ENCODE results near the gene RPL12. TPM values are rescaled to one million over a fixed set of nuclear protein-coding genes. Genes with fewer than 3 reads are reported as not detected.
A peak's percentile ranks its signal among the peaks of the same experiment; 100 is the strongest.
"Not testable (repeated sequence)": the region's sequence is repeated elsewhere in the genome, so short reads cannot be mapped to it uniquely, and the experiment has no call there.

Gene RPL12
- total RNA-seq, 1 experiment from 2014 or later: 2,339 TPM

GRCh38 chr9:127470662-127471061, 19.5 kb upstream of the RPL12 start:
- DNase-seq (ENCODE audit: low read depth): no peak

- DNase-seq (ENCODE audit: low read depth): no peak
Measured at GRCh38 chr9:127467621-127468020, 16.4 kb upstream of the RPL12 start.

GRCh38 chr9:127466407-127466917, 15.3 kb upstream of the RPL12 start:
- DNase-seq (ENCODE audit: low read depth): not testable (repeated sequence)

GRCh38 chr9:127463911-127464310, 12.7 kb upstream of the RPL12 start:
- no peak for DNase-seq (ENCODE audit: low read depth)

GRCh38 chr9:127463382-127463781, 12.2 kb upstream of the RPL12 start:
- DNase-seq (ENCODE audit: low read depth): no peak

- no peak for DNase-seq (ENCODE audit: low read depth)
Measured at GRCh38 chr9:127458921-127459320, 7.7 kb upstream of the RPL12 start.

GRCh38 chr9:127457191-127457878, 6.1 kb upstream of the RPL12 start:
- no peak for DNase-seq (ENCODE audit: low read depth)

- DNase-seq (ENCODE audit: low read depth): no peak
Measured at GRCh38 chr9:127455324-127455992, 4.3 kb upstream of the RPL12 start.

GRCh38 chr9:127452691-127453090, 1.5 kb upstream of the RPL12 start:
- DNase-seq (ENCODE audit: low read depth): no peak

GRCh38 chr9:127451858-127452656, 851 bp upstream of the RPL12 start:
- peak; percentile 54 for DNase-seq (ENCODE audit: low read depth)

GRCh38 chr9:127451608-127451857, 327 bp upstream of the RPL12 start:
- DNase-seq (ENCODE audit: low read depth): no peak

GRCh38 chr9:127450243-127450760, 904 bp downstream of the RPL12 start:
- DNase-seq (ENCODE audit: low read depth): no peak

- no peak for DNase-seq (ENCODE audit: low read depth)
Measured at GRCh38 chr9:127449332-127449966, 1.8 kb downstream of the RPL12 start.

- DNase-seq (ENCODE audit: low read depth): no peak
Measured at GRCh38 chr9:127448112-127448805, 2.9 kb downstream of the RPL12 start.

- DNase-seq (ENCODE audit: low read depth): no peak
Measured at GRCh38 chr9:127447416-127448111, 3.6 kb downstream of the RPL12 start.

GRCh38 chr9:127446713-127447415, 4.3 kb downstream of the RPL12 start:
- no peak for DNase-seq (ENCODE audit: low read depth)

- no peak for DNase-seq (ENCODE audit: low read depth)
Measured at GRCh38 chr9:127445851-127446712, 5.1 kb downstream of the RPL12 start.

GRCh38 chr9:127444921-127445850, 6.0 kb downstream of the RPL12 start:
- DNase-seq (ENCODE audit: low read depth): peak; percentile 16

Data from LHCN-M2 (cell line).